Measurements from ENCODE around the gene PYGB.

Gene PYGB

GRCh38 chr20:25304025-25304549, 56.2 kb downstream of the PYGB start:
- no peak for TF ChIP-seq CTCF (conservative IDR thresholded peaks at IDR 0.05; ENCODE audit: low read depth)
- peak overlapping the region; percentile 43 for H3K27ac ChIP-seq
- POLR2A ChIA-PET (ENCODE audit: low non-redundant PET) = no interaction called here
- no peak for DNase-seq (ENCODE audit: low spot score)
- CTCF ChIA-PET = no interaction called here

GRCh38 chr20:25306991-25307903, 59.4 kb downstream of the PYGB start:
- ChIA-PET CTCF (no interaction called here), POLR2A (ENCODE audit: low non-redundant PET) (no interaction called here)
- DNase-seq (ENCODE audit: low spot score) = no peak
- no peak for TF ChIP-seq CTCF (conservative IDR thresholded peaks at IDR 0.05; ENCODE audit: low read depth)
- peak overlapping the region; percentile 90 for H3K27ac ChIP-seq

- DNase-seq (ENCODE audit: low spot score) = no peak
- peak overlapping the region; percentile 90 for H3K27ac ChIP-seq
- POLR2A ChIA-PET (ENCODE audit: low non-redundant PET) = no interaction called here
- TF ChIP-seq CTCF (conservative IDR thresholded peaks at IDR 0.05; ENCODE audit: low read depth) = no peak
- CTCF ChIA-PET = interaction anchor here (0.8 kb wide), 1 partner anchor 95 kb away, joined by 4 read pairs; no protein-coding TSS in a partner anchor
These were observed 60.2 kb downstream of the PYGB start for GRCh38 chr20:25308083-25308491.

GRCh38 chr20:25308671-25309394, 60.9 kb downstream of the PYGB start:
- DNase-seq (ENCODE audit: low spot score) = no peak
- ChIA-PET POLR2A (ENCODE audit: low non-redundant PET) (no interaction called here), CTCF (interaction anchor here (0.8 kb wide), 1 partner anchor 96 kb away, joined by 4 read pairs; no protein-coding TSS in a partner anchor)
- TF ChIP-seq CTCF (conservative IDR thresholded peaks at IDR 0.05; ENCODE audit: low read depth) = no peak
- peak overlapping the region; percentile 90 for H3K27ac ChIP-seq

- ChIA-PET CTCF (interaction anchor here (0.8 to 1.3 kb wide), 3 partner anchors 9 to 90 kb away, joined by 3 to 4 read pairs (median 3); no protein-coding TSS in a partner anchor), POLR2A (ENCODE audit: low non-redundant PET) (no interaction called here)
- peak; percentile 50 for DNase-seq (ENCODE audit: low spot score)
- peak overlapping the region; percentile 90 for H3K27ac ChIP-seq
- TF ChIP-seq CTCF (conservative IDR thresholded peaks at IDR 0.05; ENCODE audit: low read depth) = no peak
These were observed 61.7 kb downstream of the PYGB start for GRCh38 chr20:25309395-25310267.
